NAMALWA (cell line): ENCODE data around the gene CDC26.
"Not testable (repeated sequence)": the region's sequence is repeated elsewhere in the genome, so short reads cannot be mapped to it uniquely, and the experiment has no call there.

Source experiments
- DNase-seq: peaks from one replicate; pipeline ENCODE4 v3.0.0-alpha.2; 2015; ENCODE audit warnings: low spot score

The CDC26 gene

GRCh38 chr9:113238202-113238858 lies 37.0 kb downstream of the CDC26 start:
- no peak for DNase-seq

- no peak for DNase-seq
Observed at GRCh38 chr9:113237026-113237425, 38.3 kb downstream of the CDC26 start.

- DNase-seq = not testable (repeated sequence)
Observed at GRCh38 chr9:113235701-113236255, 39.6 kb downstream of the CDC26 start.

- DNase-seq = no peak
Observed at GRCh38 chr9:113231701-113232100, 43.7 kb downstream of the CDC26 start.

GRCh38 chr9:113228130-113228665 lies 47.2 kb downstream of the CDC26 start:
- no peak for DNase-seq

GRCh38 chr9:113227436-113227835 lies 47.9 kb downstream of the CDC26 start:
- DNase-seq = no peak

- no peak for DNase-seq
Observed at GRCh38 chr9:113223963-113224362, 51.4 kb downstream of the CDC26 start.

- no peak for DNase-seq
Observed at GRCh38 chr9:113222482-113222841, 52.9 kb downstream of the CDC26 start.

GRCh38 chr9:113221800-113222481 lies 53.4 kb downstream of the CDC26 start:
- DNase-seq = peak; percentile 40

- peak; percentile 98 for DNase-seq
Observed at GRCh38 chr9:113221003-113221799, 54.2 kb downstream of the CDC26 start, which contains the start of the genes FKBP15 and SLC31A1. Gene FKBP15, minus strand, starts transcription at chr9:113221277. Its CDS starts 34 bp downstream, at chr9:113221243. Gene SLC31A1, plus strand, starts transcription at chr9:113221544. Its CDS starts 34,605 bp downstream, at chr9:113256149.

- DNase-seq = peak; percentile 55
Observed at GRCh38 chr9:113220467-113221002, 54.8 kb downstream of the CDC26 start.

GRCh38 chr9:113219969-113220368 lies 55.4 kb downstream of the CDC26 start:
- peak; percentile 73 for DNase-seq

GRCh38 chr9:113219186-113219936 lies 56.0 kb downstream of the CDC26 start:
- peak; percentile 67 for DNase-seq
